ENCODE measurements around the gene PLXNA3.

GRCh38 chrX:154408659-154409221 is 49.3 kb upstream of the PLXNA3 start:
- TF ChIP-seq CTCF (conservative IDR thresholded peaks at IDR 0.05 in 1 of 2, IDR thresholded peaks at IDR 0.05 in 1 of 2; ENCODE audit: low read depth in 1 of 2, low read length in 2 of 2) (no peak), EZH2 (IDR thresholded peaks at IDR 0.05; ENCODE audit: low read length, missing control alignments) (no peak)
